A549 treated with CpdA at 1 μM for 4 hours (cell line): Measurements from ENCODE around the gene KCNMB4. TPM values are rescaled to one million over a fixed set of nuclear protein-coding genes. Genes with fewer than 3 reads are reported as not detected.

Experiments
- total RNA-seq: library from RNA; stranded (reverse); fragments of 200-300 nt; extraction: Qiagen RNA extraction; gene quantifications from 5 replicates; pipeline ENCODE4 v1.2.3, GENCODE V29; 2022; ENCODE audit warnings: low read depth

KCNMB4 gene, protein sequence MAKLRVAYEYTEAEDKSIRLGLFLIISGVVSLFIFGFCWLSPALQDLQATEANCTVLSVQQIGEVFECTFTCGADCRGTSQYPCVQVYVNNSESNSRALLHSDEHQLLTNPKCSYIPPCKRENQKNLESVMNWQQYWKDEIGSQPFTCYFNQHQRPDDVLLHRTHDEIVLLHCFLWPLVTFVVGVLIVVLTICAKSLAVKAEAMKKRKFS
- total RNA-seq: 0.10 to 0.18 TPM (median 0.12 TPM) in 5 replicates

DNA sequence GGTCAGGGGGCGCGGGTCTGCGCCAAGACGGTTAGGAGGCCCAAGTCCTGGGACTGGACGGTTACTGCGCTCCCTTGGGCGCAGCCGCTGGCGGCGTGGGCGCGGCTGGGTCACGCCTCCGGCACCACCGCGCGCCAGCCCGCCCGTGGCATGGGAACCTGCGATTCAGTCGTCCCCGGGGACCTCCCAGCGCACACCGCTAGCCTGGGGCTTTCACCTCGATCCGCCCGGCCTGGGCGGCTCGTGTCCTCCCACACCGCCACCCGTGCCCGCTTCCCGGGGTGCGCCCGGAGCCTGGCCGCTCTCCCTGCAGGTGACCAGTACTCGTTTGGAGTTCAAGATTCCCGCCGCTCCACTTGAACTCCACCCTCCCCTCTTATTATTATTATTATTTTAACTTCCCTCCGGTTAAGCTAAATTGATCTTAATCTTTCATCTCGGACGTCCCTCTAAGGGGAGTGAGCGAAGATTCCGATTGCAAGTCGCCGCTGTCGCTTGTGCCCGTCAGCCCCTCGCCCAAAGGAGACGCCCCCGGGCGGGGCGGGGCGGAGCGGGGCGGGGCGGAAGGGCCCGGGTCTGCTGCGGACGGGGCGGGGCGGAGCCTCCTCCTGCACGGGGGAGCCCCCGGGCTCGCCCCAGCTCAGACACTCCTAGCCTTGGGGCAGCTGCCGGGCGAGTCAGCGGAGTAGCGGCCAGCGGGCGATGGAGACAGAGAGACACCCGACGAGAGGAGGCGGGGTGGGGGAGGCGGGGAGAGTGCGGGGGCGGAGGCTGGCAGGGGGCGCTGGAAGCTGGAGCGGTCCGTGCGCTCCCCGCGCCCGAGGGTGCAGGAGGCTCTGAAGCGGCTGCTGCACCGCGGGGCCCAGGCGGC is at the start of gene KCNMB4:
Gene KCNMB4, plus strand, starts transcription at position 643 of the 871 bp plus-strand sequence. CDS start 445 bp downstream, outside the sequence.

Other genes starting within 250 kb of the KCNMB4 start
- gene CNOT2, start 122.9 kb upstream of the KCNMB4 start, total RNA-seq: 27.8 to 54.3 TPM (median 33.9 TPM) in 5 replicates